HepG2 (cell line): Measurements from ENCODE around the gene CSNK1D. TPM values are rescaled to one million over a fixed set of nuclear protein-coding genes. Genes with fewer than 3 reads are reported as not detected.

Source experiments
- ATF5 ChIP-seq: sonication (generic); formaldehyde crosslinking; IDR thresholded peaks from 2 replicates; pipeline ENCODE4 v1.4.0; 2020; ENCODE audit warnings: mild to moderate bottlenecking, low read depth, missing genetic modification reagents
- DDIT3 ChIP-seq: sonication (generic); formaldehyde crosslinking; IDR thresholded peaks from 2 replicates; pipeline ENCODE4 v1.4.0; 2020; ENCODE audit warnings: mild to moderate bottlenecking, missing genetic modification reagents
- DNMT1 ChIP-seq: sonication (generic); formaldehyde crosslinking; IDR thresholded peaks from 2 replicates; pipeline ENCODE4 v1.5.1; 2020; ENCODE audit warnings: mild to moderate bottlenecking, missing genetic modification reagents
- DR1 ChIP-seq: sonication (generic); formaldehyde crosslinking; IDR thresholded peaks from 2 replicates; pipeline ENCODE4 v1.8.0; 2021; ENCODE audit warnings: mild to moderate bottlenecking, missing genetic modification reagents, inconsistent platforms
- ELK4 ChIP-seq: sonication (generic); formaldehyde crosslinking; IDR thresholded peaks from 2 replicates; pipeline ENCODE4 v1.9.0; 2021; ENCODE audit warnings: missing genetic modification reagents, borderline replicate concordance
- IRF1 ChIP-seq: sonication (generic); formaldehyde crosslinking; IDR thresholded peaks from 2 replicates; pipeline ENCODE4 v1.4.0; 2020; ENCODE audit warnings: low read depth, mild to moderate bottlenecking, missing genetic modification reagents
- JUND ChIP-seq: sonication (generic); formaldehyde crosslinking; IDR thresholded peaks from 2 replicates; pipeline ENCODE4 v1.8.0; 2022; ENCODE audit warnings: mild to moderate bottlenecking, missing genetic modification reagents
- MIER2 ChIP-seq: IDR thresholded peaks from 2 replicates; pipeline ENCODE4 v1.6.1; 2016; ENCODE audit warnings: missing biosample characterization, missing genetic modification reagents
- PHF8 ChIP-seq: sonication (generic); formaldehyde crosslinking; IDR thresholded peaks from 2 replicates; pipeline ENCODE4 v1.5.0; 2020; ENCODE audit warnings: missing genetic modification reagents
- SKI ChIP-seq: fragments of 450-650 bp; IDR thresholded peaks from one replicate; pipeline ENCODE4 v1.6.1; 2018; ENCODE audit warnings: mild to moderate bottlenecking; ENCODE audit not compliant: partially characterized antibody
- THYN1 ChIP-seq: sonication (generic); formaldehyde crosslinking; IDR thresholded peaks from 2 replicates; pipeline ENCODE4 v1.8.1; 2023; ENCODE audit warnings: low read depth, mild to moderate bottlenecking, moderate library complexity, missing genetic modification reagents, borderline replicate concordance
- TOE1 ChIP-seq: sonication (generic); formaldehyde crosslinking; IDR thresholded peaks from 2 replicates; pipeline ENCODE4 v1.4.0; 2020; ENCODE audit warnings: mild to moderate bottlenecking, missing genetic modification reagents
- WIZ ChIP-seq: sonication (generic); formaldehyde crosslinking; IDR thresholded peaks from 2 replicates; pipeline ENCODE4 v1.5.1; 2020; ENCODE audit warnings: mild to moderate bottlenecking, missing genetic modification reagents
- YEATS2 ChIP-seq: sonication (generic); formaldehyde crosslinking; IDR thresholded peaks from 2 replicates; pipeline ENCODE4 v1.4.0; 2020; ENCODE audit warnings: missing genetic modification reagents, borderline replicate concordance
- ZKSCAN1 ChIP-seq: fragments of 150-350 bp; IDR thresholded peaks from 2 replicates; pipeline ENCODE4 v1.6.1; 2014; ENCODE audit warnings: low read length
- ZNF253 ChIP-seq: sonication (generic); formaldehyde crosslinking; IDR thresholded peaks from 2 replicates; pipeline ENCODE4 v1.8.0; 2022; ENCODE audit warnings: mild to moderate bottlenecking, missing genetic modification reagents, borderline replicate concordance
- ZNF274 ChIP-seq: sonication (generic); formaldehyde crosslinking; IDR thresholded peaks from 2 replicates; pipeline ENCODE4 v1.5.1; 2020; ENCODE audit warnings: mild to moderate bottlenecking, missing genetic modification reagents
- ZNF430 ChIP-seq: sonication (generic); formaldehyde crosslinking; IDR thresholded peaks from 2 replicates; pipeline ENCODE4 v1.9.0; 2021; ENCODE audit warnings: mild to moderate bottlenecking, missing genetic modification reagents
- ZNF451 ChIP-seq: sonication (generic); formaldehyde crosslinking; IDR thresholded peaks from 2 replicates; pipeline ENCODE4 v1.5.0; 2020; ENCODE audit warnings: mild to moderate bottlenecking, missing genetic modification reagents
- ZNF543 ChIP-seq: sonication (generic); formaldehyde crosslinking; IDR thresholded peaks from 2 replicates; pipeline ENCODE4 v1.4.0; 2020; ENCODE audit warnings: mild to moderate bottlenecking, missing genetic modification reagents
- ZNF570 ChIP-seq: sonication (generic); formaldehyde crosslinking; IDR thresholded peaks from 2 replicates; pipeline ENCODE4 v1.4.0; 2020; ENCODE audit warnings: mild to moderate bottlenecking, missing genetic modification reagents, borderline replicate concordance
- ZNF704 ChIP-seq: sonication (generic); formaldehyde crosslinking; IDR thresholded peaks from 2 replicates; pipeline ENCODE4 v1.8.1; 2023; ENCODE audit warnings: mild to moderate bottlenecking, inconsistent platforms, moderate library complexity, missing genetic modification reagents, borderline replicate concordance
- ZNF773 ChIP-seq: sonication (generic); formaldehyde crosslinking; IDR thresholded peaks from 2 replicates; pipeline ENCODE4 v1.4.0; 2020; ENCODE audit warnings: missing genetic modification reagents, borderline replicate concordance
- ZNF792 ChIP-seq: IDR thresholded peaks from 2 replicates; pipeline ENCODE4 v1.6.1; 2016
- ZNF839 ChIP-seq: sonication (generic); formaldehyde crosslinking; IDR thresholded peaks from 2 replicates; pipeline ENCODE4 v1.4.0; 2020; ENCODE audit warnings: missing genetic modification reagents, mild to moderate bottlenecking, borderline replicate concordance
- polyA plus RNA-seq, 8 experiments: library from polyadenylated mRNA; depleted of rRNA in 3 of 8; stranded (reverse) in 7 of 8; unstranded in 1 of 8; fragments of >200 nt; fragmentation: Illumina TruSeq in 4 of 8; extraction: Trizol in 4 of 8; gene quantifications; 2 replicates each; pipeline versions ENCODE4 v1.2.1 to v1.2.3, GENCODE V29; 2011 to 2016; ENCODE audit warnings: low read depth in 4 of 8, missing spikeins in 1 of 8, mixed read lengths in 1 of 8; ENCODE audit not compliant: insufficient read depth in 1 of 8
- total RNA-seq, 5 experiments: library from RNA; depleted of rRNA; stranded (reverse); fragments of >200 nt; fragmentation: Illumina TruSeq; extraction: Trizol; gene quantifications; 2 replicates each; pipeline ENCODE4 v1.2.3, GENCODE V29; 2016; ENCODE audit warnings: low read depth in 1 of 5

Gene CSNK1D
- total and polyA plus RNA-seq, 2 of the 13 experiments (the other 11 are each of a cell fraction or from before 2014, with no cell fraction given) = 31.5 to 128 TPM

GRCh38 chr17:82297714-82298537 lies 24.4 kb upstream of the CSNK1D start (continued):
- TF ChIP-seq ZNF773 (no peak), ATF5 (CRISPR knock-in tag) (0 out of 2 replicates have a peak, but pooled peaks have one; percentile 6), DR1 (no peak), SKI (no peak), ZNF253 (peak; percentile 60; the same call in 1 of the 2 replicates), MIER2 (CRISPR knock-in tag) (no peak), DNMT1 (CRISPR knock-in tag) (no peak; the same call in 1 of the 2 replicates), WIZ (CRISPR knock-in tag) (no peak), ZNF570 (no peak), DDIT3 (CRISPR knock-in tag) (no peak), ZKSCAN1 (no peak), JUND (0 out of 2 replicates have a peak, but pooled peaks have one; percentile 27), ZNF274 (CRISPR knock-in tag) (no peak), ZNF704 (CRISPR knock-in tag) (0 out of 2 replicates have a peak, but pooled peaks have one; percentile 28), IRF1 (no peak; the same call in 1 of the 2 replicates), THYN1 (CRISPR knock-in tag) (no peak), PHF8 (CRISPR knock-in tag) (peak; percentile 40), ZNF430 (CRISPR knock-in tag) (peak; percentile 64), YEATS2 (CRISPR knock-in tag) (peak; percentile 57; the same call in 1 of the 2 replicates), ZNF543 (CRISPR knock-in tag) (no peak; the same call in 1 of the 2 replicates), TOE1 (CRISPR knock-in tag) (no peak), ZNF839 (CRISPR knock-in tag) (peak; percentile 32; the same call in 1 of the 2 replicates), ELK4 (CRISPR knock-in tag) (no peak), ZNF451 (CRISPR knock-in tag) (no peak; the same call in 1 of the 2 replicates), ZNF792 (CRISPR knock-in tag) (peak; percentile 24; the same call in 1 of the 2 replicates)
